Mesenchymal stem cell (in vitro differentiated cells and primary cell): Measurements from ENCODE around the gene GNG12.

Source experiments
- DNase-seq: peaks from one replicate; pipeline ENCODE4 v3.0.0-alpha.2; 2013
- H2AFZ ChIP-seq: one replicate; pipeline ENCODE4 v1.6.1; 2013; ENCODE audit warnings: low read depth, mild to moderate bottlenecking, control low read depth, inconsistent platforms, low read length, moderate library complexity
- H2AK5ac ChIP-seq: 2 replicates; pipeline ENCODE4 v1.6.1; 2013; ENCODE audit warnings: low read length, moderate library complexity, mild to moderate bottlenecking, inconsistent platforms; ENCODE audit not compliant: severe bottlenecking
- H2BK120ac ChIP-seq: one replicate; pipeline ENCODE4 v1.6.1; 2013; ENCODE audit warnings: low read depth, mild to moderate bottlenecking, inconsistent platforms, low read length, moderate library complexity
- H2BK12ac ChIP-seq, 2 experiments: one replicate each; pipeline ENCODE4 v1.6.1; 2013; ENCODE audit warnings: inconsistent platforms in 2 of 2, low read length in 2 of 2, mild to moderate bottlenecking in 2 of 2, moderate library complexity in 2 of 2, control low read depth in 1 of 2
- H2BK15ac ChIP-seq: one replicate; pipeline ENCODE4 v1.6.1; 2013; ENCODE audit warnings: mild to moderate bottlenecking, low read depth, inconsistent platforms; ENCODE audit not compliant: poor library complexity, severe bottlenecking
- H2BK5ac ChIP-seq: 2 replicates; pipeline ENCODE4 v1.6.1; 2013; ENCODE audit warnings: low read depth, mild to moderate bottlenecking, low read length, control low read depth, inconsistent platforms; ENCODE audit not compliant: poor library complexity, severe bottlenecking
- H3K14ac ChIP-seq, 2 experiments: one replicate each; pipeline ENCODE4 v1.6.1; 2013; ENCODE audit warnings: inconsistent platforms in 2 of 2, low read length in 2 of 2, control low read depth in 1 of 2, mild to moderate bottlenecking in 1 of 2, moderate library complexity in 1 of 2
- H3K18ac ChIP-seq, 2 experiments: one replicate each; pipeline ENCODE4 v1.6.1; 2013; ENCODE audit warnings: inconsistent platforms in 2 of 2, low read length in 2 of 2, control low read depth in 1 of 2, low read depth in 1 of 2, mild to moderate bottlenecking in 1 of 2
- H3K23ac ChIP-seq, 2 experiments: one replicate each; pipeline ENCODE4 v1.6.1; 2013; ENCODE audit warnings: inconsistent platforms in 2 of 2, low read length in 2 of 2, mild to moderate bottlenecking in 2 of 2, moderate library complexity in 2 of 2, control low read depth in 1 of 2
- H3K27ac ChIP-seq: 2 replicates; pipeline ENCODE4 v1.5.1; 2013; ENCODE audit warnings: mild to moderate bottlenecking, moderate library complexity, low read length, control low read depth, inconsistent platforms; ENCODE audit not compliant: poor library complexity, severe bottlenecking
- H3K27me3 ChIP-seq, 2 experiments: 2 replicates each; pipeline versions ENCODE4 v1.6.1 to v1.7.0; 2013; ENCODE audit warnings: low read length in 2 of 2, mild to moderate bottlenecking in 2 of 2, moderate library complexity in 2 of 2, control low read depth in 1 of 2, inconsistent platforms in 1 of 2; ENCODE audit not compliant: control insufficient read depth in 1 of 2, insufficient read depth in 1 of 2
- H3K36me3 ChIP-seq, 2 experiments: 2 replicates each; pipeline versions ENCODE4 v1.6.1 to v1.7.0; 2013; ENCODE audit warnings: low read length in 2 of 2, control low read depth in 1 of 2, inconsistent platforms in 1 of 2, low read depth in 1 of 2, mild to moderate bottlenecking in 1 of 2; ENCODE audit not compliant: insufficient read depth in 2 of 2, control insufficient read depth in 1 of 2
- H3K4ac ChIP-seq, 2 experiments: one replicate each; pipeline ENCODE4 v1.6.1; 2013; ENCODE audit warnings: inconsistent platforms in 2 of 2, low read length in 2 of 2, mild to moderate bottlenecking in 2 of 2, moderate library complexity in 2 of 2, control low read depth in 1 of 2, low read depth in 1 of 2
- H3K4me1 ChIP-seq: 2 replicates; pipeline ENCODE4 v1.6.1; 2013; ENCODE audit warnings: low read depth, low read length, control low read depth; ENCODE audit not compliant: control insufficient read depth, insufficient read depth
- H3K4me2 ChIP-seq: 2 replicates; pipeline ENCODE4 v1.6.1; 2013; ENCODE audit warnings: low read length, mild to moderate bottlenecking, inconsistent platforms; ENCODE audit not compliant: poor library complexity, severe bottlenecking
- H3K4me3 ChIP-seq, 2 experiments: 2 replicates each; pipeline versions ENCODE4 v1.5.1 to v1.7.0; 2013; ENCODE audit warnings: low read length in 2 of 2, mild to moderate bottlenecking in 2 of 2, control low read depth in 1 of 2, low read depth in 1 of 2; ENCODE audit not compliant: insufficient read depth in 1 of 2
- H3K79me1 ChIP-seq: replicated peaks from 2 replicates; pipeline ENCODE4 v1.6.1; 2013; ENCODE audit warnings: mild to moderate bottlenecking, control low read depth, low read length, inconsistent platforms; ENCODE audit not compliant: poor library complexity, severe bottlenecking
- H3K9ac ChIP-seq: 2 replicates; pipeline ENCODE4 v1.7.0; 2013; ENCODE audit warnings: mild to moderate bottlenecking, low read length, moderate library complexity
- H3K9me3 ChIP-seq: 2 replicates; pipeline ENCODE4 v1.7.0; 2013; ENCODE audit warnings: mild to moderate bottlenecking, low read length; ENCODE audit not compliant: control insufficient read depth
- H4K8ac ChIP-seq: one replicate; pipeline ENCODE4 v1.6.1; 2013; ENCODE audit warnings: inconsistent platforms, mild to moderate bottlenecking, low read length, moderate library complexity
- H4K91ac ChIP-seq: one replicate; pipeline ENCODE4 v1.6.1; 2013; ENCODE audit warnings: mild to moderate bottlenecking, low read length, inconsistent platforms
- WGBS: methylation state at CpG from one replicate; pipeline ENCODE4 v1.1.7; 2013; ENCODE audit warnings: mixed read lengths; 5-methylcytosine and 5-hydroxymethylcytosine counted together

Gene GNG12

GRCh38 chr1:67688526-67689219 is 144.6 kb downstream of the GNG12 start:
- no peak overlapping the region for H3K18ac ChIP-seq
- H3K9me3 ChIP-seq = no peaks in the 10 kb centered on the region
- H4K8ac ChIP-seq = no peak overlapping the region
- WGBS = 35% methylated on average over 3 of the region's 3 CpGs
- H2BK12ac ChIP-seq = peak overlapping the region in 1 of 2 experiments; percentile 9
- H3K27me3 ChIP-seq = no peaks in the 10 kb centered on the region
- peak overlapping the region in 1 of 2 experiments; percentile 55 for H3K4ac ChIP-seq
- H2BK5ac ChIP-seq = peak overlapping the region; percentile 66
- peak overlapping the region in 1 of 2 experiments; percentile 91 for H3K4me3 ChIP-seq
- H3K27ac ChIP-seq = peak overlapping the region; percentile 36
- peaks cover 1% of the 10 kb centered on the region for H3K79me1 ChIP-seq
- no peak for DNase-seq
- no peak overlapping the region for H2AFZ ChIP-seq
- H3K9ac ChIP-seq = peak overlapping the region; percentile 98
- no peak overlapping the region for H3K14ac ChIP-seq
- H2BK15ac ChIP-seq = no peak overlapping the region
- peak overlapping the region in 1 of 2 experiments; percentile 51 for H3K23ac ChIP-seq
- H3K4me1 ChIP-seq = peaks cover 5% of the 10 kb centered on the region
- peak overlapping the region; percentile 27 for H3K4me2 ChIP-seq
- H4K91ac ChIP-seq = no peak overlapping the region
- H2AK5ac ChIP-seq = peak overlapping the region; percentile 36
- H3K36me3 ChIP-seq = peaks cover 4 to 36% of the 10 kb centered on the region in 2 experiments
- no peak overlapping the region for H2BK120ac ChIP-seq

- Histone ChIP-seq H3K4me3 (peak overlapping the region in 1 of 2 experiments; percentile 91), H4K91ac (no peak overlapping the region), H2BK5ac (no peak overlapping the region), H3K4me1 (peaks cover 5% of the 10 kb centered on the region), H3K79me1 (peaks cover 1% of the 10 kb centered on the region), H2AK5ac (no peak overlapping the region), H3K36me3 (peaks cover 4 to 36% of the 10 kb centered on the region in 2 experiments), H2BK12ac (no peak overlapping the region), H3K14ac (no peak overlapping the region), H3K27ac (peak overlapping the region; percentile 24), H3K4me2 (no peak overlapping the region), H3K23ac (no peak overlapping the region), H3K9ac (peak overlapping the region; percentile 98), H3K18ac (no peak overlapping the region), H2AFZ (no peak overlapping the region), H2BK15ac (no peak overlapping the region), H2BK120ac (no peak overlapping the region), H3K9me3 (no peaks in the 10 kb centered on the region), H3K27me3 (no peaks in the 10 kb centered on the region), H4K8ac (no peak overlapping the region), H3K4ac (no peak overlapping the region)
- WGBS = 8% methylated on average over 3 of the region's 4 CpGs
- DNase-seq = peak; percentile 57
These were observed 145.6 kb downstream of the GNG12 start for GRCh38 chr1:67687649-67688048.

- Histone ChIP-seq H4K91ac (no peak overlapping the region), H2AFZ (no peak overlapping the region), H3K23ac (no peak overlapping the region), H3K14ac (no peak overlapping the region), H2AK5ac (no peak overlapping the region), H3K27me3 (no peaks in the 10 kb centered on the region), H3K27ac (peak overlapping the region; percentile 94), H3K36me3 (peaks cover 4 to 36% of the 10 kb centered on the region in 2 experiments), H3K18ac (peak overlapping the region in 1 of 2 experiments; percentile 28), H3K79me1 (peaks cover 1% of the 10 kb centered on the region), H4K8ac (no peak overlapping the region), H2BK15ac (no peak overlapping the region), H3K9ac (peak overlapping the region; percentile 98), H3K4me1 (peaks cover 5% of the 10 kb centered on the region), H3K4me3 (peak overlapping the region in 1 of 2 experiments; percentile 91), H2BK120ac (no peak overlapping the region), H2BK12ac (no peak overlapping the region), H3K9me3 (no peaks in the 10 kb centered on the region), H3K4ac (peak overlapping the region in 1 of 2 experiments; percentile 24), H3K4me2 (peak overlapping the region; percentile 71), H2BK5ac (no peak overlapping the region)
- WGBS = 75% methylated on average over 1 of the region's 3 CpGs
- no peak for DNase-seq
These were observed 146.1 kb downstream of the GNG12 start for GRCh38 chr1:67687198-67687545.

- Histone ChIP-seq H3K36me3 (peaks cover 4 to 36% of the 10 kb centered on the region in 2 experiments), H3K18ac (peak overlapping the region; percentile 97 to 98), H3K4me3 (peak overlapping the region; percentile 90 to 91), H2BK5ac (peak overlapping the region; percentile 99), H2BK120ac (peak overlapping the region; percentile 91), H2BK12ac (peak overlapping the region; percentile 38 to 67), H3K79me1 (peaks cover 1% of the 10 kb centered on the region), H3K14ac (peak overlapping the region; percentile 62 to 98), H4K8ac (peak overlapping the region; percentile 99), H3K4me1 (peaks cover 5% of the 10 kb centered on the region), H3K27ac (peak overlapping the region; percentile 94), H2BK15ac (peak overlapping the region; percentile 98), H3K23ac (peak overlapping the region; percentile 37 to 69), H3K27me3 (no peaks in the 10 kb centered on the region), H3K9ac (peak overlapping the region; percentile 98), H2AFZ (no peak overlapping the region), H3K9me3 (no peaks in the 10 kb centered on the region), H2AK5ac (peak overlapping the region; percentile 74), H4K91ac (peak overlapping the region; percentile 99), H3K4me2 (peak overlapping the region; percentile 71), H3K4ac (peak overlapping the region; percentile 89 to 91)
- DNase-seq = peak; percentile 98
- WGBS = under 1% methylated on average over 43 of the region's 43 CpGs
These were observed 146.7 kb downstream of the GNG12 start for GRCh38 chr1:67686267-67687197.
